Thyroid gland (tissue), 4 donors: ENCODE results near the gene MUC2. TPM values are rescaled to one million over a fixed set of nuclear protein-coding genes. Genes with fewer than 3 reads are reported as not detected.
A peak's percentile ranks its signal among the peaks of the same experiment; 100 is the strongest.

ENCODE experiments used
- DNase-seq, 2 donors: peaks; one replicate each; pipeline ENCODE4 v3.0.0-alpha.2; 2019
- H3K27ac ChIP-seq, 3 donors: fragments of 200-600 bp; sonication (generic); 1 replicate in 2 of 3; 2 replicates in 1 of 3; pipeline ENCODE4 v1.5.1; 2016 to 2019; ENCODE audit warnings: mild to moderate bottlenecking in 1 of 3, moderate library complexity in 1 of 3
- H3K27me3 ChIP-seq: fragments of 200-600 bp; sonication (generic); one replicate; pipeline ENCODE4 v1.5.1; 2019
- H3K36me3 ChIP-seq, 2 donors: fragments of 200-600 bp; sonication (generic); one replicate each; pipeline ENCODE4 v1.5.1; 2016 to 2019
- H3K4me1 ChIP-seq, 2 donors: fragments of 200-600 bp; sonication (generic); one replicate each; pipeline ENCODE4 v1.5.1; 2017 to 2019
- H3K4me3 ChIP-seq, 3 donors: fragments of 200-600 bp; sonication (generic); replicated peaks in 1 of 3; 1 replicate in 2 of 3; 2 replicates in 1 of 3; pipeline ENCODE4 v1.5.1; 2016; ENCODE audit warnings: mild to moderate bottlenecking in 1 of 3
- H3K9me3 ChIP-seq: fragments of 200-600 bp; sonication (generic); one replicate; pipeline ENCODE4 v1.5.1; 2017
- CTCF ChIP-seq, 6 experiments: fragments of 200-600 bp in 3 of 6; fragments of 450-650 bp in 3 of 6; sonication (generic) in 3 of 6; IDR thresholded peaks; one replicate each; pipeline ENCODE4 v1.5.1; 2016 to 2019; ENCODE audit warnings: antibody characterized with exemption in 6 of 6, mild to moderate bottlenecking in 2 of 6, inconsistent platforms in 1 of 6, moderate library complexity in 1 of 6
- POLR2A ChIP-seq, 2 donors: fragments of 450-650 bp; IDR thresholded peaks; one replicate each; pipeline ENCODE4 v1.6.1; 2017; ENCODE audit warnings: antibody characterized with exemption in 2 of 2, mild to moderate bottlenecking in 2 of 2, moderate library complexity in 1 of 2
- WGBS, 2 donors: methylation state at CpG; one replicate each; pipeline ENCODE4 v1.1.5; 2017; 5-methylcytosine and 5-hydroxymethylcytosine counted together
- intact Hi-C: fragments of 100-400 bp; cut with DNase I; formaldehyde crosslinking; loops from one replicate; pipeline ENCODE4 v1.15.1; 2023
- total RNA-seq, 4 donors: library from RNA; depleted of rRNA; stranded (reverse); fragments of >200 nt; gene quantifications; one replicate each; pipeline ENCODE4 v1.2.3, GENCODE V29; 2016

The MUC2 gene
- total RNA-seq, 4 donors from 2014 or later: not detected

- TF ChIP-seq POLR2A (IDR thresholded peaks at IDR 0.05) (no peak), CTCF (IDR thresholded peaks at IDR 0.05) (peak; percentile 69 to 98 (median 96))
- Histone ChIP-seq H3K9me3 (no peaks in the 10 kb centered on the region), H3K4me1 (peaks cover 4 to 18% of the 10 kb centered on the region in 2 donors), H3K27ac (no peak overlapping the region), H3K4me3 (no peak overlapping the region), H3K36me3 (no peaks in the 10 kb centered on the region), H3K27me3 (no peaks in the 10 kb centered on the region)
- DNase-seq: peak; percentile 75 to 80
- WGBS, 2 donors: 73 to 83% methylated on average over 18 to 19 of the region's 39 CpGs
- intact Hi-C loops: loop anchor here (5.0 kb wide), 2 partner anchors 128 to 203 kb away; no protein-coding TSS in a partner anchor
Measured at GRCh38 chr11:1050581-1051355, 23.9 kb upstream of the MUC2 start.

GRCh38 chr11:1051356-1052132, 23.1 kb upstream of the MUC2 start:
- no peaks in the 10 kb centered on the region for H3K27me3 ChIP-seq
- 70 to 87% methylated on average over 7 to 8 of the region's 15 CpGs for WGBS, 2 donors

DNA sequence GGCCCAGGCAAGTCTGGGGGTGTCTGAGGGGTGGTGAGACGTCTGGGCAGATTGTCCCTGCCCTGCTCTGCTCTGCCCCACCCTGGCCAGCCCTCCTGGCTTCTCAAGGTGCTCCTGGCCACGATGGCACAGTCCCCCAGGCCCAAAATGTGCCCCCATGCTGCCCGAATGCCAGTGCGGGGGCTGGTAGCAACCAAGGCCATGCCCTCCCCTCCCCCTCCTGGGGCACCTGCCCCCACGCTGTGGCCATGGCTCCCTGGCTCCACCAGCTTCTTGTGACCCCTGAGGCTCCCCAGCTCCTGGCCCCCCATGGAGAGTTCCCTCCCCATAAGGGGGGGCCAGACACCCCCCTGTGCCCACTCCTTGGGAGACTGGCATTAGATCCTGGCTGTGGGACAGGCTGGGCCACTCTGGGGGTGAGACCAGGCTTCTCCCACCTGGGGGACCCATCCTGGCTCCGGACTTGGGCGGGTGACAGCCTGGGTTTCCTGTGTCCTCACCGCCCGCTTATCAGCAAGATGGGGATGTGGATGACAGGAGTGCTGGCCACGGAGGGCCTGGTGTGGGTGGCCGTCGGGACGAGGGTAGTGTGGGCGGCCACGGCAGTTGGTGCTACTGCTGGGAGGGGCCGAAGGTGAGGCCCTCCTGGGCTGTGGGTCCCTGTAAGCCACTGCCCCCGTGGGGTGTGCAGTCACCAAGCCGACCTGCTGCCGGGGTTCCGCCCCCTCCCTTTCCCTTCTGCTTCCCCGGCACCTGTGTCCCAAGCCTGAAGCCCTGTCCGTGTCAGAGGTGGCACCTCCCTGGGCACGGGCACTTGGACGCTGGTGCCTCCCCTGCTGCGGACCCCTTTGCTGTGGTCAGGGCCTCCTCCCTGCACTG, 22.3 kb upstream of the MUC2 start:
- intact Hi-C loops: loop anchor here (5.0 kb wide), 2 partner anchors 130 to 205 kb away; no protein-coding TSS in a partner anchor

More at GRCh38 chr11:1051356-1052132, 23.1 kb upstream of the MUC2 start:
- H3K27ac ChIP-seq: no peak overlapping the region
- intact Hi-C loops: loop anchor here (5.0 kb wide), 2 partner anchors 129 to 204 kb away; no protein-coding TSS in a partner anchor
- H3K4me1 ChIP-seq: peaks cover 4 to 18% of the 10 kb centered on the region in 2 donors
- TF ChIP-seq POLR2A (IDR thresholded peaks at IDR 0.05) (no peak), CTCF (IDR thresholded peaks at IDR 0.05) (no peak)
- no peak for DNase-seq
- H3K4me3 ChIP-seq: no peak overlapping the region
- no peaks in the 10 kb centered on the region for H3K36me3 ChIP-seq
- no peaks in the 10 kb centered on the region for H3K9me3 ChIP-seq

More for the DNA sequence above, 22.3 kb upstream of the MUC2 start:
- Histone ChIP-seq H3K27me3 (no peaks in the 10 kb centered on the region), H3K27ac (no peak overlapping the region), H3K36me3 (no peaks in the 10 kb centered on the region), H3K4me1 (peaks cover 4 to 18% of the 10 kb centered on the region in 2 donors), H3K9me3 (no peaks in the 10 kb centered on the region), H3K4me3 (no peak overlapping the region)
- 82 to 87% methylated on average over 3 to 10 of the region's 25 CpGs for WGBS, 2 donors
- TF ChIP-seq POLR2A (IDR thresholded peaks at IDR 0.05): no peak
- TF ChIP-seq CTCF (IDR thresholded peaks at IDR 0.05): no peak
- DNase-seq: peak in 1 of 2 donors; percentile 2
